Stimulated activated CD4-positive, alpha-beta T cell treated with anti-CD3 and anti-CD28 coated beads, TNF-alpha, amount 100 ng/mL, for 1 hour (primary cell): Measurements from ENCODE around the gene LRP3.

Experiments used
- DNase-seq, 3 donors: peaks; one replicate each; pipeline ENCODE4 v3.0.0-alpha.2; 2020; ENCODE audit warnings: low read depth in 3 of 3, low spot score in 1 of 3

Gene LRP3

DNA sequence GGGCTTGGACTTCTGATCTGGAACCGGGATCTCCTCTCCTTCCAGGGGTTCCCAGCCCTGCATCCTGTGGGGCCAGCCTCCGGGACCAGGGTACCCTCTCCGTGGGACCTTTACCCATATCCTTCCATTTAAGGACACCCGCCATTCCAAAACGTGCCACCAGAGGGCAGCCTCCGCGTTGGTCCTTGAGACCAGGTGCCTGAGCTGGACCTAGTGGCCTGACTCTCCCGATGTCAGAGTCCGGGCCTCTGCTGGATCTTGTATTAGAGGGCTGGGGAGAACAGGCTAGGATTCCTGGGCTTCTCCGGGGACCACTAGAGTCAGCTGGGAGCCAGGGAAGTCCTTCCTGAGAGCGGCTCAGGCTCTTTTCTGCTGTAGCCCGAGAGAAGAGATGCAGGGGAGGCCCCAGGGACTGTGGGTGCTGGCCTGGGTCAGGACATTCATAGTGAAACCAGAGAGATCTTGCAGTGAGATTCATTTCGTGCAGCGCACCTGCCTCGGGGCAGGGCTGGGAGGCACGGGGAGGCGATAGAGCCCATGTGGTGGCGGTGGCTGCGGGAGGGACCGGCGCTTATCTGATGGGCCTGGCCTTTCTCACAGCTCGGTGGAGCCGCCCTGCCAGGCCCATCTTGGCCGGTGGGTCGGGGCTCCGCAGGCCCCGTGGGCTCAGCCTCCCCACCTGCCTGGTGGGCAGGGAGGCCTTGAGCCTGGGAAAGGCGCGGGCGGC lies 41.3 kb downstream of the LRP3 start:
- peak; percentile 35 to 78 (median 50) for DNase-seq

DNA sequence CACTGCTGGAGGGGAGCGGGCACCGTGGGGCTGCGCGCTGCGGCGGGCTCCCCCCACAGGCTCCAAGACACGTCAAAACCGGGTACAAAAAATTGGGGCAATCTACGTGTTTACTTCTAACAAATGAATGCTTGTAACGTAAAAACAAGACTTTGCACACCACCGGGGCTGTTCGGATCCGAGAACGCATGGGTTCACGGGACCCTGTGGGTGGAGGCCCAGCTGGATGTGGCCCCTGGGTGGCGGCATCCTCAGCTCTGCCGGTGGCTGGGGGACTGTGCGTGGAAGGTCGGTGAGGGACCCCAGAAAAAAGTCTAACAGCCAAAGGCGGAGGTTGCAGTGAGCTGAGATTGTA lies 41.8 kb downstream of the LRP3 start:
- no peak for DNase-seq

GRCh38 chr19:33236696-33237390 lies 42.7 kb downstream of the LRP3 start:
- no peak for DNase-seq

DNA sequence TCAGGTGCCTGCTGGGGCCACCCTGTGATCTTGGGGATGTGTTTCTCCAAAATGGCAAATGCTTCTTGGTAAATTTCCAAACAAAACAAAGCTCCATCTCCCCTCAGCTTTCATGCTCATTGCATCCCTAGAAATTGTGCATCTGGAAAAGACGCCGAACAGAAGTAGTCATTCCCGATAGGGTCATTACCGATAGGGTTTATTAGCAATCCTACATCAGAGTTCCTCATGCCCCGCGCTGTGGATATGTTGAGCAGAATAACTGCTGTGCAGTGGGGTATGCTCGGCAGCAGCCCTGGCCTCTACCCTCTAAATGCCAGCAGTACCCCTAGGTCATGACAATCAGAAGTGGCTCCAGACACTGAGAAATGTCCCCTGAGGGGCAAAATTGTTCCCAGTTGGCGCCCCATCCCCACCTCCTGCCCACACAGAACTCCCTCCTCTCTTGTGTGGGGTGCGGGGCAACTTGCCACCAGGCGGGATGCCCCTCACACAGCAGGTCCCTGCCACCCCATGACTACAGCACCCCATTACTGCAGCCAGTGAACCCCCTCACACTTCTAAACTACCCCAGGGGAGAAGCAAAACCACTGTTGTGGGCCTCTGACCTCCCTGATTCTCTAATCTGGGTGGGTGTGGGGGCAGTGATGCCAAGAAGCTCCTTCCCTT lies 44.5 kb downstream of the LRP3 start:
- no peak for DNase-seq

DNA sequence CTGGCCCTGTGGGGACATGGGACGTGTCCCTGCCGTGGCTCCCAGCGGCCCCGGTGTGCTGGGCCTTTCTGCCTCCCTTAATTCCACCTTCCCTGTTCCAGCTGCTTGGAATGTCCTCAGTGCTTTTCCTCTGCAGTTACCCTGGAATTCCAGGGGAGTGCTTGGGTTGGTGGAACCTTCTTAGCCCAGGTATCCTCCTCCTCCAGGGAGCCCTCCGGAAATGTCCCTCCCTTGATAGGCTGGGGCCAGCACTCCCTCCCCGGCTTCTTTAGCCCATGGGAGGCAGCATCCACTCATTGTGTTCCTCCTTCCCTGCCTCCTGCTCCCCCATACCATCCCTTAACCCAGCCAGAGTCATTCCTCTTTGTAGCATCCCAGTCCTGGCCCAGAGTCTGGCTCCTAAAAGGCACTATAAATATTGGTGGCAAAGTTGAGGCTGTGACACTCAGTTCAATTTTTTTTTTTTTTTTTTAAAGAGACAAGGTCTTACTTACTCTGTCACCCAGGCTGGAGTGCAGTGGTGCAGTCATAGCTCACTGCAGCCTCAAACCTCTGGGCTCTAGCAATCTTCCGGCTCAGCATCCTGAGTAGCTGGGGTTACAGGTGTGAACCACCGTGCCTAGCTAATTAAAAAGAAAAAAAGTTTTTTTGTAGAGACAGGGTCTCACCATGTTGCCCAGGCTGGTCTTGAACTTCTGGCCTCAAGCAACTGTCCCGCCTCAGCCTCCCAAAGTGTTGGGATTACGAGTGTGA lies 45.3 kb downstream of the LRP3 start:
- no peak for DNase-seq

GRCh38 chr19:33240181-33240771 lies 46.1 kb downstream of the LRP3 start:
- DNase-seq, result no peak

DNA sequence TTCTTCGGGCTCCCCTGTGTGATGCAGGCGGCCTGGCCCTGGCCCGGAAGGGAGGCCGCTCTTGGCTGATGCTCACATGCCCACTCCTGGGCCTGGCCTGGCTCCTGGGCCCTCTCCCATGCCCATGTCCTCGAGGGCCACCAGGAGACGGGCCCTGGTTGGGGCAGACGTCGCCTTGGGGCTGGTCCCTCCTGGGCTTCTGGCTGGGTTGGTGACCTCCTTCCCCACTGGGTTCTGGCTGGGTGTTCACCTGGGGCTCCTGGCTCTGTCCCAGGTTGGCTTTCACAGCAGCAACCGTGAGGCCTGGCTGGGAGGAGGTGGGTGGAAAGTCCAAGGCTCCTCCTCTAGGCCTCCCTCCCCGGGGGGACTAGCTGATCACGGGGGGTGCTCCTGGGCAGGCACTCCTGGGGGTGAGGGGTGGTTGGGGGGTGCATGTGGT lies 47.0 kb downstream of the LRP3 start:
- DNase-seq, result no peak

- no peak for DNase-seq
These were observed 47.5 kb downstream of the LRP3 start for GRCh38 chr19:33241530-33242101.

GRCh38 chr19:33242131-33242530 lies 48.0 kb downstream of the LRP3 start:
- no peak for DNase-seq

DNA sequence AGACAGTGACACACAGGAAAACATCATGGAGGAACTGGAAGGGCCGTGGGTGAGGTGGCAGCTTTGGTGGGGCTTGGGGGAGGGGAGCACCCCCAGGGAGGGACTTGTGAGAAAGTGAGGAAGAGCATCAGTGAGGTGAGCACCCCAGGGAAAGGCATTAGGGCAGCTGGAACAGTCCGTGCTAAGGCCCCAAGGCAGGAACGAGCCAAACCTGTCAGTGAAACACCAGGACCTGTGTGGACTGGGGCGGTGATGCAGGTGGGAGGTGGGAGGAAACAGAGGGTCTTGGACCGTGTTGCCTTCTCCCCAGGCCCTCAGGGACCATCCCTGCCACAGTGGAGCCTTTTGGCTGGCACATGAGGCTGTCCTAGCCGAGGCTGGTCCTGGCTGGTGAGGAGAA lies 48.8 kb downstream of the LRP3 start:
- DNase-seq, result no peak

GRCh38 chr19:33245948-33246708 lies 52.0 kb downstream of the LRP3 start:
- no peak for DNase-seq

DNA sequence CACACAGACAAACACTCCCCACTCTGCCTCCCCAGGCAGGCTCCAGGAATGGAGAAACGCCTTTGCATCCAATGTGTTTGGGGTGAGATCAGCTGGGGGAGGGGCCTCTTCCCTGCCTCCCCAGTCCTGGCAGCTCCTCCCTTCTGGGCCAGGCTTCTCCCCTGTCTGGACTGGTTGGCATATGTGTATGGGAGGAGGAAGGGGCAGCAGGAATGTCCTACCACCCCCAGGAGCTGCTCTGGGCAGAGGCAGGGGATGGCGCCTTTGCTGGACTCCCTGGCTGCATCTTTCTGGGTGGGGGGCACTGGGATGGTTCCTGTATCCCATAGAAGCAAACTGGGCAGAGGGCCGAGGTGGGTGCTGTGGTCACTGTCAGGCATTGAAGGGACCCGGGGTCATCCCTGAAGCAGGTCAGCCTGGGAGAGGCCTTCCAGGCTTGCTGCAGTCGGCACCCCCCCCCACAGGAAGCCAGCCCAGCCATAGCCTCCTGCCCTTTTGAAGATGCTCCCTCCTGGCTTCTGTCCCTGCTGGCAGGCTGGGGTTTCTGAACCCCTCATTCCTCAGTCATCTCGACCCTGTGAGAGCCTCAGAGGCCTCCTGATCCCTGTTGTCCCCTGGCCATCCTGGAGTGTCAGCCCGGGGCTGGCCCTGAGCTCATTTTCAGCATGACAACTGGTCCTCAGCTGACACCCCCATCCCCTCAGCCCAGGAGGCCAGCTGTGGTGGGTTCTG lies 52.7 kb downstream of the LRP3 start:
- no peak for DNase-seq

DNA sequence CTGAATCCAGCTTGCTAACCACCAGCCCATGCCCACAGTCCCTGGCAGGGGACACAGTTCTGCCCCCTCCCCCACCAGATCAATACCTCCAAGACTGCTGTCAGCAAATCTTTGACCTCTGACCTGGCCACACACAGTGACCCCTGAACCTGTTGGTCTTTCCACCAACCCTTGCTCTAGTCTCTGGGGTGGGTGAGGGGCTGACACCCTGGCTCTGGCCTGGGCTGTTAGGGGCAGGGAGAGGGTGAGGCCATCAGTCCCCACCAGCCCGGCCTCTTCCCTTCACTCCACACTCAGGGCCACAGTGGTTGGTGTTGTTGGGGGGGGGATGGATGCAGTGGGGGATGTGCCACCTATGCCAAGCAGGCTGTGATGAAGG lies 53.3 kb downstream of the LRP3 start:
- DNase-seq, result no peak

- DNase-seq, result no peak
These were observed 54.0 kb downstream of the LRP3 start for GRCh38 chr19:33248104-33248503.

DNA sequence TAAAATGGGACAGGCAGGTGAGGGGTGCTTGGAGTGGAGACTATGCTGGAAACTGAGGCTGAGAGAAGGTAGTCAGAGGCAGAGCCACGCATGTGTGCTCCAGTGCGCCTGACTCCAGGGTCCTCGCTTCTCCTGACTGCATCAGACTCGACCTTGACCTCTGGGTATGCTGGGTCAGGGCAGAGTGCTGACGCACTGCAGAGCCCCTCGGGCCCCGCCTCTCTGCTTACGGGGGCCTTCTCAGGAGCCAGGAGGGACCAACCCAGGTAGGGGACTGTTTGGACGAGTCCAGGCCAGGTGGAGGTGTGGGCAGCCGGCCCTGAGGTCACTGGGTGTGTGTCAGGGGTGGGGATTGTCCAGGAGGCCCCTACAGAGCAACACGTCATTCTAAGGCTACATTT lies 54.4 kb downstream of the LRP3 start:
- DNase-seq, result no peak

GRCh38 chr19:33248954-33249613 lies 55.0 kb downstream of the LRP3 start:
- DNase-seq, result no peak

DNA sequence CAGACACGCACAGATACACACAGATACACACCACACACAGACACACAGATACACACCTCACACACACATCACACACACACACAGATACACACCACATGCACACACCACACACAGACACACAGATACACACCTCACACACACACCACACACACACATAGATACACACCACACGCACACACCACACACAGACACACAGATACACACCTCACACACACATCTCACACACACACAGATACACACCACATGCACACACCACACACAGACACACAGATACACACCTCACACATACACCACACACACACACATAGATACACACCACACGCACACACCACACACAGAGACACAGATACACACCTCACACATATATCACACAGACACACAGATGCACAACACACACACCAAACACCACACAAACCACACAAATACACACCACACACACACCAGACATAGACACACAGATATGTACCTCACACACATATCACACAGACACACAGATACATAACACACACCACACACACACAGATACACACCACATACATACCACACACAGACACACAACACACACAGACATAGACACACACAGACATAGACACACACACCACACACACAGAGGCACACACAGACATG lies 55.7 kb downstream of the LRP3 start:
- no peak for DNase-seq

- no peak for DNase-seq
These were observed 56.4 kb downstream of the LRP3 start for GRCh38 chr19:33250500-33250899.

GRCh38 chr19:33251076-33251475 lies 56.9 kb downstream of the LRP3 start:
- no peak for DNase-seq
